Iris pigment epithelial cell (primary cell): Measurements from ENCODE around the gene ME3.
"Not testable (repeated sequence)": the region's sequence is repeated elsewhere in the genome, so short reads cannot be mapped to it uniquely, and the experiment has no call there.

Experiments used
- DNase-seq: peaks from one replicate; pipeline ENCODE4 v3.0.0-alpha.2; 2011; ENCODE audit warnings: low read depth

Gene ME3

DNA sequence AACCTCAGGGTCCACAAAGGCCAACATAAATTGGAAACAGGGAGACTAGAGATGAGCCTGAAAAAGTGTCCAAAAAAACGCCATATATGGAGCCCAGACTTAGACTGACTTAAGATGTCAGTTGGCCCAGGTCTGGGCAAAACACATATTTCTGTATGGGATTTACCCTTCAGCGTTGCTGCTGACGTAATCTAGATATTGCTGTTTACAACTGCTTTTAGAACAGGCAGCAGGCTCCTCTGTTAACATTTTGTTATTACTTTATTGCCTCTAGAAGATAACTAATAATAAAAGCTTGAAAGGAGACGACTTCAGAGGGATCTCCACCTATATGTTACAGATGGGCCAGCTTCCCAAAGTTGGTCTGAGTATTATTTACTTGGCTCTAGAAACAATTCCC is 8.7 kb downstream of the ME3 start:
- peak; percentile 66 for DNase-seq

DNA sequence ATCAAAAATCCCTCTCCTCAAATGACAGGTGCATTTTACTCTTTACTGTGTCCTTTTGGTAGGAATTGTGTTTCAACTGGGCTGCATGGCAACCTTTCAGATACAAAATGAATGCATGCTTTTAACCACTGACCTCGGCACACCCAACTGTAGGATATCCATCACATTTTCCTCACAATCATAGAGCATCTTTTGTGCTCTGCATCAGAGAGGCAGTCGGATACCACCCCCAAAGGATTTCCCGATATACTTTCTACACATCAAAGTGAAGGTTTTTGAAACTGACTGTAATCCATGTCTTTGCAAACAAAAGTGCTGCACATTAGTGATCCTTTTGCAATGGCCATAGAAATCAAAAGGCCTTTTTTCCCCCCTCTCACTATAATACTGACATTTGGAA is 9.1 kb downstream of the ME3 start:
- DNase-seq = no peak

DNA sequence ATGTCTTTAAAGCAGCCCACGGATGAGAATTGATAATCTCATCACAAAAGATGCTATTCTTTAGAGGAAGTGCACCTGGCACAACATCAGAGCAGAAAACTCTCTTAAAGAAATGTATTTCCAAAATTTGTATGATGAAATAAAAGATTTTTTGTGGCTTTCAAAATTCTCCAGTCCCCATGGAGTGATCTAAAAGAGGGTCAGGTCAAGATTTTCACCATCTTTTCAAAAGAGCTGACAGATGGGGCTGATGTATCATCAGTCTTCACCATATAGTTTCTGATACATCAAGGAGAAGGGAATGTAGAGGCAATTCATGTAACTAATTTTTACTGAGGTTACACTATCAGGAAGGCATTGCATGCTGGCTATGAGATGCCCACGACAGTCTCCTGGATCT is 11.7 kb downstream of the ME3 start:
- no peak for DNase-seq

DNA sequence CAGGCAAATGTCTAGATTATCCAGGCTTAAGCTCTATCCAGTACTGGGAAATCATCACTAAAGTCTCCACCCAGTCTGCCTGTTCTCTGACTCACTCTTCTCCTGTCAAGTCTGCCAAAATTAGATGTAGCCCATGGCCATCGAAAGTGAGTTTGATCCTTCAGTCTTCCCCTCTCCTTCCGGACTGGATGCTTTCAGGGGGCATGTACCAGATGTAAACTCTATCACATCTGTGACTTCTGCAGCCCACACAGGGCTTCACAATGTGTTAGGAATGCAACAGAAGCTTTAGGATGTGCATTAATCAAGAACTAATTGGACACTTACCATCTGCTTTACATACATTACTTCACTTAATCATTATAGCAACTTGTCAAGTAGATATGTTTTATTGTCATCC is 12.3 kb downstream of the ME3 start:
- peak; percentile 77 for DNase-seq

DNA sequence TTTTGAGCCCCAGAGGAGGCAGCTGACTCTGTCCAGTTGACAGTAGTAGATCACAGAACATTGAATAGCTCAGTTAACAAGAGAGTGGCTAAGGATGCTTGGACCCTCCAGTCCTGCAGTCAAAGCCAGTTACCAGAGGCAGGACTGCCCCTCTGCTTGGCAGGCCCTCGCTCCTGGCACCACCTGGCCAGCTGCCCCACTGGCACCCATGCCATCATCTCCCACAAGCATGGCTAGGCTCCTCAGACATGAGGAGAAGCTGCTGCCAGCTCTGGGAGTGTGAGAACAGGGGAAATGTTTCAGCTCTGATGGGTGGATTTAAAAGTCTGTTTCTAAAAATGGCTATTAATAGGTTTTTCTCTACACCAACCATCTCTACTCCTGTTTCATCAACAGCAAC is 13.9 kb downstream of the ME3 start:
- no peak for DNase-seq

DNA sequence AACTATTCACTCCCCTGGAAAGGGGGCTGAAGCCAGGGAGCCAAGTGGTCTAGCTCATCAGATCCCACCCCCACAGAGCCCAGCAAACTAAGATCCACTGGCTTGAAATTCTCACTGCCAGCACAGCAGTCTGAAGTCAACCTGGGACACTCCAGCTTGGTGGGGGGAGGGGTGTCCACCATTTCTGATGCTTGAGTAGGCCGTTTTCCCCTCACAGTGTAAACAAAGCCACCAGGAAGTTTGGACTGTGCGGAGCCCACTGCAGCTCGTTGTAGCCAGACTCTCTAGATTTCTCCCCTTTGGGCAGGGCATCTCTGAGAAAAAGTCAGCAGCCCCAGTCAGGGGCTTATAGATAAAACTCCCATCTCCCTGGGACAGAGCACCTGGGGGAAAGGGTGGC is 27.2 kb downstream of the ME3 start:
- not testable (repeated sequence) for DNase-seq

DNA sequence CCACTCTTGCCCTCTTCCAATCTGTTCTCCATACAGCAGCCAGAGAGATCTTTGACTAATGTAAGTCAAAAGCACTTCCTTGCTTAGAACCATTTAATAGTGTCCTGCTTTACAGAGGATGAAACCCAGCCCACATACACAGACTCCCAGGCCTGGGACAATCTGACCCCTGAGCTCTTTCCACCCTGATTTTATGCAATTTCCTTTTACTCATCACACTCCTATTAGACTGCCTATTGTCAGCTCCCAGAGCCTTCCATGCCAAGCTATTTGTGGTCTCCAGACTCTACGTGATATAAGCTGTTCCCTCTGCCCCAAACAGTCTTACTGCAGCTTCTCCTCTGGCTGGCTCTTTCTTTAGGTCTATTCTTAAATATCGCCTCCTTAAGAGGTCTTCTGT is 28.1 kb downstream of the ME3 start:
- DNase-seq = peak; percentile 72

DNA sequence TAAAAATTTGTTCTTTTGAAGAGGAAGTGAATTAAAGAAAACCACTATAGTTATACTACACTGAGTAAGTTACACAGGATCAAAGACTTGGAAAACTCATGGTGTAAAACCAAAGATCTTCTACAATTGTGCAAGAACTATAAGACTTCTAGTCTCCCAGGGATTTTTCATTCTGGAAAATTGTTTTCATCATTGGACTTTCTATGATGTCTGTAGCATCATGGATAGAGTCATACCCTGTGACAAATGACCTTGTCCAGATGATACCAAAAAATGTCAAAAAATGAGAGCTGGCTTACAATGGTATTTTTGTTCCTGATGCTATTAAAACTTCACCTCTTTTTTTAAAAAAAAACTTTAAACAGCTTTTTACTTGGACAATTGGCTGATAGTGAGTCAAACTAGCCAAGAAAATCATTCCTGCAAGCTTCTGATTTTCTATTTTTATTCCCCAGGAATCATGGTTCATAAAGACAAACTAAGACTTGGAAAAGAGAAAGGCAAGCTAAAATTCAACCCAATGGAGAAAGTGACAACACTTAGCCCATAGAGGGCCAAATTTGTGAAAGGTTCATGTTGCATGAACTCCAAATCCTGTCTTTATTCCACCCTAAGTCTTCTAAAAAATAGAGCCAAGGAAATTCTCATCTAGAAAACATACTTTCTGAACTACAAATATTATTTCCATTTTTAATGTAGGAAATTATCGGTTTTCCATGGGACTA is 30.7 kb downstream of the ME3 start:
- no peak for DNase-seq

DNA sequence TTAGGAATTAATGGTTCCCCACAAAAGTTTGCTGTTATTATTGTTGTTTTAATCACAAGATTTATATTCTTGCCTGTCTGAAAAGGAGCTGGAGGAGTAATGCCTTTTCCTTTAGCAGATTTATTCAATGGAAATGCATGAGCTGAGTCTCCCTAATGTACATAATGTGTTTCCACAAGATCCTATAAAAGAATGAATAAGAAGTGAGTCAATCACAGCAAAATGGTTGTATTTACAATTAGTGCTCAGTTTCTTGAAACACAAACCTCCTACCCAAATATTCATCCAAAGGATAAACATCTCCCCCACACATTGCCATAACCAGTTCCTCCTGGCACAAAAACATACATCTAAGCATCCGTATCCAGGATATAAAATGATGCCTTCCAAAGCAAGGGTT is 33.3 kb downstream of the ME3 start:
- DNase-seq = no peak

DNA sequence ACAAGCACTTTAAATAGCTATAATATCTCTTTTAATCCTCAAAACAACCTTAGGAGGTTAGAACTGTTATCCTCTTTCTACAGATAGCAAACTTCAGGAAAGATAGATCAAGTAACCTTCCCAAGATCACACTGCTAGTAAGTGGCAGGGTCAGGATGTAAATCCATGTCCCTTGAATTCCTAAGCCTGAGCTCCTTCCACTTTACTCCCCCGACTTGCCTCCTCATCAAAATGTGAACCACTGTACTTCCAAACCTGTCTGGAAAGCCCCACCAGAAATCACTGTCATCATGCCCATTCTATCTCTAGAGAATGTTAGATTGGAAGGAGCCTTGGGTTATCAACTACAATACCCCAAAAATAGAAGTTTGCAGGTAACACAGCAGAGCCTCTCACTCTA is 33.7 kb downstream of the ME3 start:
- no peak for DNase-seq

DNA sequence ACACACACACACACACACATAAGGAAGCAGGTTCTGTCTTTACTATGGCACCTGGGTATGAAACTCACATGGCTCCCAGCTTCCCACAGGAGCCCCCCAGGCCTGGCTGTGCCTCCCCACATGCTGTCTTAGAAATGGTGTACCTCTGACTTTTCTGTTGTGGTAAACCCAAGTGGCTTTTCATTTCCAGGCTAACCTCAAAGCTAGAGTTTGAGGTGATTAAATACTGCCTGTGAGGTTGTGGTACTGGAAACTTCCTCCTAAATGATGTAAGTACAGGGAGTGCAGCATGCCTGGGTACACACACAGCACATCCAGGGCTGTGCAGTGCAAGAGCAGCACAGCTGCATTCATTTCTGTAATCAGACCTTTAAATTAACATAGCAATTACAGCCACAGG is 34.4 kb downstream of the ME3 start:
- DNase-seq = peak; percentile 52

DNA sequence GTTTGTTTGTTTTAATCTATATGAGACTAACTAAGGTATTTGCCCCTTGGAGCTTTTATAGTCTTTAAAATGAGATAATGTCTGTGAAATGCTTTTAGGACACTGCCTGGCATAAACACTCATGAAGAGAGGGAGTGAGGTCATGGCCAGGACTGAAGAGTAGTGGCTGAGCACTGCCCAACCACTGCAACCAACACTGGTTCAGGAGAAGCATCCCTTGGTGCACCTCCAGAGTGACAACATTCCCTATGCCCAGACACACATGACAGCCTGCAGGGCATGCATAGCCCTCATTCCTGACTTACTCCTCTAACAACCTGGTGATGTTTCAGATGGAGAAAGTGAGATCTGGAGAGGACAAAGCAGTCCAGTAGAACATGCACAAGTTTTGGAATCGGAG is 36.1 kb downstream of the ME3 start:
- peak; percentile 15 for DNase-seq

DNA sequence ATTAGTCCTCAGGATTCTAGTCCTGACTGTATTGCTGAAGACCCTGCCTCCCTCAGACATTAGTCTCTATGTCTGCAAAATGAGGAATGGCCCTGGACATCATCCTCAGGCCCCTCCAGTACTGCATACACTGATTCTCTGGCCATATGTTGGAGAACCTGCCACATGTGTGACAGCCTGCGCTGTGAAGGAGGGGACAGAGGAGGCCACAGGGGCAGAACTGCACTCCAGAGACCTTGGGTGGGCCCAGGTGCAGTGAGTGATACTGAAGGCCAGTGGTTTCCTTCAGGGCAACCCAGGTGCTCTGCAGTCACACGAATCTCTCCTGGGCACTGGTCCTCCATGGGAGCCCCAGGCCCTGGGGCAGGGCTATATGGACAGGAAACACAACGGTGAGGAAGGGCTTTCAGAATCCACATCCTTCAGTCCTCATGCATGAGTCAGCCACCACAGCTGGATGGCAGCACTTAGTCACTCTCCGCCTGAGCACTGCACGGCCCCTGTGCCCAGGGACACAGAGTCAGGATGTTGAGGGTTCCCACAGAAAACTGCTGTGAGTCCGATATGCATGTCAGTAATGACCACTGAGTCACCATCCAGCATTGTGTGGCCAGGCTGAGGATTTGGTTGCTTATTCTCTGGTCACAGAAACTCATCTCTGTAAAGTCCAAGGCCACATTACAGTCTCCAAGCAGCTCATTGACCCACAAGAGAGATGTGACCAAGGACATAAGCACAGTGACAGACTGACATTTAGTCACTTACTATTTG is 39.7 kb downstream of the ME3 start:
- peak; percentile 96 for DNase-seq

DNA sequence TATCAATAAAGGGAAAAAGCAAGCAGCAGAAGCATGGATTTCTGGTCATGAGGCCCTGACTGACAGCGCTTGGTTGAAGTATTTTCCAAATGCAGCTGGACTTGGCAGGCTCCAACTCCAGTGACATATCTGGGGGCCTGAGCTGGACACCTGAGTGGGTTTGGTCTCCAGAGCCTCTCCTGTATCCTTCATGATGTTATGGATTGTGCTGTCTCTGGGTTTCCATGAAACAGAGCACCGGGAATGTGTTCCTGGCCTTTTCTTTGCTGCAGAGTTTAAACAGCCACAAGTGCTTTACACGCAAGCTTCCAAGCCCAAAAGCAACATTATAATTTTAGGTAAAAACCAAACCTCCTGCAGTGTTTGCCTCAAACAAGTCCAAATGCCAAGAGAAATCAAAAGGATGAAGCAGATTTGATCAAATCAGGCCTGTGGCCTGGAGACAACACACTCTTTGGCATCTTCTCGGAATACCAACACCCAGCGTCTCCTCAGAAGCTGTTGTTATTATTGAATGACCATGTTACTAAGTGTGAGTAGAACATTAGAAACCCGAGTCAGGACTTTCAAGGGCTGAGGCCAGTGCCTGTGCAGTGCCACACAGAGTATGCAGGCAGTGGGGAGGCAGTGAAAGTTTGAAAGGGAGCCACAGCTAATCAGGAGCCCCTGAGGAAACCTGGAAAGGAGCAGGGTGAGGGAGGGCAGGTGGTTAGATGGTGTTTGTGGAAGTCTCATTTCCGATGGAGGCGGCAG is 42.0 kb downstream of the ME3 start:
- DNase-seq = no peak

DNA sequence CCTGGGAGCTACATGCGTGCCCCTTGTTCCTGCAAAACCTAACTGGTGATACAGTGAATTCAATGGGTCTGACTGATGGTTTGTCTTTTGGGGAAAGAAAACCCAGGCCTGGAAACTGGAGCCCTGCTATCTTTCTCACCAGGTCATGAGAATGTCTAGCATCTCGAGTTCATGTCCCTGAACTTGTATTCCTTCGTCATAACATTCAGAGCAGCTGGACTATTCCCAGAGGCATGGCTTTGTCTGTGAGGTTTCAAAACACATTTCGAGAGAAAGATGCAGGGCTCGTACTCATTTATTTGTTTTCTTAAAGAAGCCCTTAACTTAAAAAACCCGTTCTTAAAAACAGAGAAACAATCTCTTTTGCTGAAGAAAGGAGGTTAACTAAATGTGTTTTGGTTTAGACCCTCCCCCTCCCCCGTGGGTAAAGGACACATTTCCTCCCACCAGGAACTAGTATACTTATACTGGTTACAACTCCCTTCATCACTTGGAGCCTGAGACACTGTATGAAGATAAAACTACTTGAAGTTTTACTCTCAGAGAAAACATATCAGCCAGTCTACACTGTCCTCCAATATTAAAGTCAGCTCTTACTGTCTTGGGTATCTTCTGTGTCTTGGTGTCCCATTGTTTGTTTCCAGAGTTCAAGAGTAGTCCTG is 43.2 kb downstream of the ME3 start:
- DNase-seq = peak; percentile 69

DNA sequence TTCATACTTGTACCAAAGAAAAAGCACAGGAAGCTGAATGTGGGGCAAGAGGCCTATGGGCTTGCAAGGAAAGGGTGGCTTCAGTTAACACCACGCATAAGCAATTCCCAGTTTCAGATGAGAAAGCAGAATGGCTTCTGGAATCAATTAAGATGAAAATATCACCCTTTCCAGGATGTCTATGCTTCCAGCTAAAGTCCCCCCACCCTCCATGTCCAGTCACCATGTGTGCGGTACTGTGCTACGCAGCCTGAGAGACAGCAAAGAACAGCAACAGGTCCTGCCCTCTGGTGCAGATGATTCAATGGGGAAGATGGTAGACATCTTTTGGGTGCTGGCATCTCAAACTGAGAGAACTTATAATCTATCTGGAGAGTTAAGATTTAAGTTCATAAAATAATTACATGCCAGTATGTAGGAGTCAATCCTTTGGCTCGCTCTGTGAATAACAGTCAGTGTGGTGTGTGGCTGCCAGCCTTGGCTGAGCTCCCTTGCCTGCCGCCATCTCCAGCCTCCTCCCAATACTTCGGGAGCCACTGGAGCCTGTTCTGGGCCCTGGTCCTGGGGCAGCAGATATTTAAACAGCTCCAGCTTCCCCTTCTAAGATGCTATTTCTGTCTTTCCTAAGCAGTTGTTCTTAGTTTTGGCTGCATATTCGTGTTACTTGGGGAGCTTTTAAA is 44.5 kb downstream of the ME3 start:
- no peak for DNase-seq

DNA sequence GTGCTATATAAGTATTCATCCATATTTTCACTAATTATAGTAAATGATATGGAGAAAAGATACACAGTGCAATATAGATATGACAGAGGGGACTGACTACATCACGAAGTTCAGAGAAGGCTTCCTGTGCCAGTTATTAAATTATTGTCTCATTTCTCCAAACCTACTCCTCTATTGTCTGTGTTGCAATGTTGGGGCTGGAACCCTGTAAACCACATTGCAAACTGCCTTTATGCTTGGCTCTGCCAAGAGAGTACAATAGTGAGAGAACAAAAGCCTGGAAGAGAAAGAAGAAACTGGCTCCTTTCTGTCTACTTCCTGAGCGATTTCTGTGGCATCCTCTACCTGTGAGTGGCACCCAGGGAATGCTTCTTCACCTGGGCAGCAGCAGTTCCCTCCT is 46.4 kb downstream of the ME3 start:
- no peak for DNase-seq

DNA sequence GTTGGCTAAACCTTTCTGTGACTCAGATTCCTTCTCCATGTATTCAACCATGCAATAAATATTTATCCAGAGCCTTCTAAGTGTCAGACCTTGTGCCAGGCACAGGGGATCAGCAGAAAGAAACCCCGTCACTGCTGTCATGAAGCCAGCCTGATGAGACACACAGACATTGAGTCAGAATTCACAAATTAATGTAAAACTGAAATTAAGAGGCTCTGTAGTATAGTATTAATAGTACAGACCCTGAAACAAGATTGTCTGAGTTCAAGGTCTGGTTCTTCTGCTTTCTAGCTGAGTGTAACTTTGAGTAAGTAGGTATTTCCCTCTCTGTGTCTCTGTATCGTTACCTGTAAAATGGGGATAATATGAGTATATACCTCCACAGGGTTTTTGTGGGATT is 46.9 kb downstream of the ME3 start:
- no peak for DNase-seq

DNA sequence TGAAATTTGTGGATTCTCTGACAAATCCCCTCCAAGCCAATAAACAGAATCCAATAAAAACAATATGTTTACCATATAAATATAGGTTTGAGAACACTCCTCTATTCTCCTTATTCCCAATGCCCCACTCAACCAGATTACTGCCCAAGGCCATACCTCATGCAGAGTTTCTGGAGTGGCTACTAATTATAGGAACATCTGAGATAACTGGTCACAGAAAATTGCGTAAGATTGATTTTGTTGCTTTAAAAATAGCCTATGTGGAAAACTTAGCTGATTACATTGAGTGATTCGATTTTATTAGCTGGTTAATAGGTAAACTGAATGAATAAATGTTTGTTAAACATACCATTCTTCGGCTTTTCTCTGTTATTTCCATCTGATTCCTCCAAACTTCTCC is 48.0 kb downstream of the ME3 start:
- peak; percentile 18 for DNase-seq

DNA sequence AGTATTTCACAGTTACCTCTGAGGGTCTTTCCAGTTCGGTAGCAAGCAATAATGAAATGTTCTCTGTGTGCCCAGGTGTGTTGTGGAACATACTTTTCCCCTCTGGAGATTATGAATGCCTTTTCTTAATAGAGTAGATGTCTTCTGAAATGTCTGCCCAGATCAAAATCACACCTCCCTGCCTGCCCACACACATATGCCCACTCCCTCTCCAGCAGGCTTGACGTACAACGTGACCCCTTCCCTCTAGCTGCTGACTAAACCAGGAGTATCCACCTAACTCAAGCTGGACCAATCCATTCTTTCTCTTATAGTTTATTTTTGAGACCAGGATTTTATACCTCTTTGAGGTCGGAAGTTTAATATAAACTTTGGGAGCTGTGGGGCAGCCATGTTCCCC is 48.7 kb downstream of the ME3 start:
- no peak for DNase-seq

DNA sequence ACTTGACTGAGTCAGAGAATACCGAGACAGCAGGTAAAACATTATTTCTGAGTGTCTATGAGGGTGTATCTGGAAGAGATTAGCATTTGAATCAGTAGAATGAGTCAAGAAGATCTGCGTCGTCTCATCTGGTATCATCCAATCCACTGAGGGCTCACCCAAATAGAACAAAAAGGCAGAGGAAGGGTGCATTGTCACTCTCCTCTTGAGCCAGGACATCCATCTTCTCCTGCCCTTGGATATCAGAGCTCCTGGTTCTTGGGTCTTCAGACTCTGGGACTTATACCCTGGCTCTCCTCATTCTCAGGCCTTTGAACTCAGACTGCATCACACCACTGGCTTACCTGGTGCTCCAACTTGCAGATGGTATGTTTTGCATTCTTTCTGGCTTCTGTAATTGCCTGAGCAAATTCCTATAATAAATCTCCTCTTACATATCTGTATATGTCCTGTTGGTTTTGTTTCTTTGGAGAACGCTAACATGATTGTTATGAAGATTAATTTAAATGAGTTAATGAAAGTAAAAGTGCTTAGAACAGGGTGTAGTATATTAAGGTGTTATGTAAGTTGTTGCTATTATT is 49.3 kb downstream of the ME3 start:
- DNase-seq = peak; percentile 38

DNA sequence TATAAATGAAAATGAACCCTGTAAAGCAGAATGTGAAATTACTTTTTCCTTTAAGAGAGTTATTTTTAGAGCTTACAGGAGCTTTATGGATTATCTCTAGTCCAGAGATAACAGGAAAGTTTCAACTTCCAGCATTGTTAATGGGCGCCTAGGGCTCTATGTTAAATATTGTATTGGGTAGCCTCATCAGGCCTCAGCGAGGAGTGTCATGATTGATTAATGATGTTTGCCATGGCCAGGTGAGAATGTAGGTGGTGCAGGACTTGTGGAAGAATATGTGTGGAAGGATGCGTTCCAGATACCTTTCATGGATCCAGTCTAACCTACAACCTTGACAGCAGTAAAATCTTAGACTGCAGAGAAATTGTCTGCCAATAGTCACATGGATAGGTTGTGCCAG is 50.6 kb downstream of the ME3 start:
- no peak for DNase-seq
